ENCODE measurements around the gene DUOXA2.

DNA sequence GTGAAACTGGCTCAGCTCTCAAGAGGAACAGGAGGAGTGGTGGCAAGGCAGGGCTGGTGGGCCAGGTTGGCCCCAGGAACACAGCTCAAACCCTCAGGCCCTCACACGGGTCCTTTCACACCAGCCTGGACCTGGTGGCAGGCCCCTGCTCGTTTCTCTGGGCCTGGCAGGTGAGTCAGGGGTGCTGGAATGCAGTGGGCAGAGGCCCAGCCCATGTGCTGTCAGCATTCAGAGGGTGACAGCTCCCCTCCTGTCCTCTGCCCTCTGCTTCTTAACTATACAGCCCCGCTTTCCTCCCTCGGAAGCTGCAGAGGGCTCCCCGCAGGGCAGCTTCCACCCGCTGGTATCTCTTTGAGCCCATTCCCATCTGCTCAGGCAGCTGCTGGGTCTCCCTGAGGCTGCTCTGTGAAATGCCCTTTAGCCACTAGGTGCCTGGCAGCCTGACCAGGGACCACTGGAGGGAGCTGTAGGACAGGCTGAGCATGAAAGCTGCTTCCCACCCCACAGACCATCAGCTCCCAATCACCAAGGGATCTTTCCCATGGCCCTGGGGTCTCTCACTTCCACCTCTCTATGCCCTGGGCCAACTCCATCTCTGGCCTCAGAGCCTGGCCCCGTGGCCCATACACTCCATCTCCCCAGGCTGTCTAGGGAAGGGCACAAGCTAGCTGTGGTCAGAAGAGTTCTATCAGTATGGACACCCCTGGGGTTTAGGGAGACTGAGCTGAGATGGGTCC is 48.8 kb downstream of the DUOXA2 start:
- TF ChIP-seq YY1 (IDR thresholded peaks at IDR 0.05; ENCODE audit: low read depth) (no peak), EP300 (IDR thresholded peaks at IDR 0.05; ENCODE audit: borderline replicate concordance) (no peak), EGR1 (IDR thresholded peaks at IDR 0.05) (no peak), TAF1 (IDR thresholded peaks at IDR 0.05; ENCODE audit: low read depth) (no peak), CEBPB (IDR thresholded peaks at IDR 0.05) (no peak), NFIC (IDR thresholded peaks at IDR 0.05) (no peak)
- TF ChIP-seq, protein P1, sequence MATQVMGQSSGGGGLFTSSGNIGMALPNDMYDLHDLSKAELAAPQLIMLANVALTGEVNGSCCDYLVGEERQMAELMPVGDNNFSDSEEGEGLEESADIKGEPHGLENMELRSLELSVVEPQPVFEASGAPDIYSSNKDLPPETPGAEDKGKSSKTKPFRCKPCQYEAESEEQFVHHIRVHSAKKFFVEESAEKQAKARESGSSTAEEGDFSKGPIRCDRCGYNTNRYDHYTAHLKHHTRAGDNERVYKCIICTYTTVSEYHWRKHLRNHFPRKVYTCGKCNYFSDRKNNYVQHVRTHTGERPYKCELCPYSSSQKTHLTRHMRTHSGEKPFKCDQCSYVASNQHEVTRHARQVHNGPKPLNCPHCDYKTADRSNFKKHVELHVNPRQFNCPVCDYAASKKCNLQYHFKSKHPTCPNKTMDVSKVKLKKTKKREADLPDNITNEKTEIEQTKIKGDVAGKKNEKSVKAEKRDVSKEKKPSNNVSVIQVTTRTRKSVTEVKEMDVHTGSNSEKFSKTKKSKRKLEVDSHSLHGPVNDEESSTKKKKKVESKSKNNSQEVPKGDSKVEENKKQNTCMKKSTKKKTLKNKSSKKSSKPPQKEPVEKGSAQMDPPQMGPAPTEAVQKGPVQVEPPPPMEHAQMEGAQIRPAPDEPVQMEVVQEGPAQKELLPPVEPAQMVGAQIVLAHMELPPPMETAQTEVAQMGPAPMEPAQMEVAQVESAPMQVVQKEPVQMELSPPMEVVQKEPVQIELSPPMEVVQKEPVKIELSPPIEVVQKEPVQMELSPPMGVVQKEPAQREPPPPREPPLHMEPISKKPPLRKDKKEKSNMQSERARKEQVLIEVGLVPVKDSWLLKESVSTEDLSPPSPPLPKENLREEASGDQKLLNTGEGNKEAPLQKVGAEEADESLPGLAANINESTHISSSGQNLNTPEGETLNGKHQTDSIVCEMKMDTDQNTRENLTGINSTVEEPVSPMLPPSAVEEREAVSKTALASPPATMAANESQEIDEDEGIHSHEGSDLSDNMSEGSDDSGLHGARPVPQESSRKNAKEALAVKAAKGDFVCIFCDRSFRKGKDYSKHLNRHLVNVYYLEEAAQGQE (IDR thresholded peaks at IDR 0.05; ENCODE audit: low read depth): no peak
- TF ChIP-seq, protein P2, sequence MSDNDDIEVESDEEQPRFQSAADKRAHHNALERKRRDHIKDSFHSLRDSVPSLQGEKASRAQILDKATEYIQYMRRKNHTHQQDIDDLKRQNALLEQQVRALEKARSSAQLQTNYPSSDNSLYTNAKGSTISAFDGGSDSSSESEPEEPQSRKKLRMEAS (IDR thresholded peaks at IDR 0.05): peak; percentile 19; the same call in 1 of the 2 replicates
